Measurements from ENCODE around the gene TMEM187. TPM values are rescaled to one million over a fixed set of nuclear protein-coding genes. Genes with fewer than 3 reads are reported as not detected.

TMEM187 gene
- total and polyA plus RNA-seq, 2 of the 4 experiments (the other 2 are of a cell fraction) = 3.4 to 6.2 TPM

- CTCF ChIA-PET = no interaction called here
- dilution Hi-C loops (cut with HindIII; ENCODE audit: low sequenced_read_pairs, unreplicated experiment) = no loop called here
- peak overlapping the region; percentile 93 for H2AK5ac ChIP-seq (ENCODE audit: low read depth, low read length)
- intact Hi-C loops (cut with micrococcal nuclease) = loop anchor here (2.0 kb wide), 1 partner anchor 76 kb away; no protein-coding TSS in a partner anchor
- H3K9me1 ChIP-seq (ENCODE audit: insufficient read depth, low read length) = peaks cover 12% of the 10 kb centered on the region; the same call in 1 of the 2 replicates
- peaks cover 24% of the 10 kb centered on the region for H3K4me1 ChIP-seq (ENCODE audit: control insufficient read depth, insufficient read depth, low read length)
- in situ Hi-C loops (cut with MboI; ENCODE audit: low sequenced_read_pairs) = no loop called here
- peak; percentile 71 for DNase-seq
- H2BK15ac ChIP-seq (ENCODE audit: low read depth, low read length) = no peak overlapping the region; the same call in 2 of the 3 replicates
- peak overlapping the region; percentile 99 for H2AK9ac ChIP-seq (replicated peaks; ENCODE audit: low read depth, low read length, poor library complexity)
- peak overlapping the region; percentile 93 for H3K4me2 ChIP-seq (ENCODE audit: low read depth, low read length)
- BruUV-seq (replicated peaks) = no TSS peak
- ATAC-seq (ENCODE audit: low read depth) = peak; percentile 8
- H3K18ac ChIP-seq (ENCODE audit: low read depth, low read length) = peak overlapping the region; percentile 84
- peak overlapping the region; percentile 64; the same call in 1 of the 2 replicates for H2BK120ac ChIP-seq (ENCODE audit: low read depth, low read length)
- H3K36me3 ChIP-seq (ENCODE audit: control insufficient read depth, insufficient read depth, low read length) = no peaks in the 10 kb centered on the region
- peak overlapping the region; percentile 85 for H4K5ac ChIP-seq (ENCODE audit: low read depth, low read length)
- no peaks in the 10 kb centered on the region for H3K27me3 ChIP-seq (ENCODE audit: control insufficient read depth, insufficient read depth, low read length)
- H2BK5ac ChIP-seq (ENCODE audit: low read depth, low read length, poor library complexity, severe bottlenecking) = peak overlapping the region; percentile 93
- H3K56ac ChIP-seq (ENCODE audit: extremely low read depth, insufficient read depth, low read length) = peak overlapping the region; percentile 91
- peak overlapping the region; percentile 99 for H2AFZ ChIP-seq (replicated peaks; ENCODE audit: low read length, poor library complexity)
- peaks cover 14 to 33% of the 10 kb centered on the region in 2 experiments; a peak in 2 of 4 replicates for H3K79me1 ChIP-seq (ENCODE audit: low read depth in 1 of 2, low read length in 2 of 2)
- H3K4ac ChIP-seq (ENCODE audit: low read depth, low read length) = peak overlapping the region; percentile 91
- H3K23ac ChIP-seq (ENCODE audit: low read depth, low read length) = peak overlapping the region; percentile 83
- H4K8ac ChIP-seq (ENCODE audit: low read depth in 2 of 2, low read length in 2 of 2) = peak overlapping the region; percentile 64 to 75; a peak in 3 of 4 replicates
- H3K14ac ChIP-seq (replicated peaks; ENCODE audit: low read depth, low read length) = peak overlapping the region; percentile 85
- no peak for TF ChIP-seq POLR2A (IDR thresholded peaks at IDR 0.05; ENCODE audit: low read depth, low read length)
- TF ChIP-seq MXI1 (IDR thresholded peaks at IDR 0.05; ENCODE audit: borderline replicate concordance, low read depth, low read length) = 0 out of 2 replicates have a peak, but pooled peaks have one; percentile 10
- TF ChIP-seq USF2 (IDR thresholded peaks at IDR 0.05; ENCODE audit: low read depth, low read length) = no peak
- TF ChIP-seq FOS (IDR thresholded peaks at IDR 0.05; ENCODE audit: low read depth, low read length) = no peak
- no peak for TF ChIP-seq RCOR1 (IDR thresholded peaks at IDR 0.05; ENCODE audit: insufficient replicate concordance, low read length)
- TF ChIP-seq MAFK (IDR thresholded peaks at IDR 0.05; ENCODE audit: low read depth, low read length) = no peak
- peak; percentile 71; the same call in 1 of the 2 replicates for TF ChIP-seq MAZ (IDR thresholded peaks at IDR 0.05; ENCODE audit: borderline replicate concordance, low read depth, low read length)
- TF ChIP-seq NFE2L2 (IDR thresholded peaks at IDR 0.05; ENCODE audit: low read depth, low read length) = no peak
- TF ChIP-seq RFX5 (IDR thresholded peaks at IDR 0.05; ENCODE audit: low read depth, low read length) = no peak
- H4K20me1 ChIP-seq (ENCODE audit: insufficient read depth, low read length) = peaks cover 53% of the 10 kb centered on the region
- H3K4me3 ChIP-seq (ENCODE audit: insufficient read depth, low read depth, low read length) = peak overlapping the region; percentile 96
- H4K91ac ChIP-seq (ENCODE audit: insufficient read depth, low read depth, low read length) = peak overlapping the region; percentile 82; the same call in 1 of the 2 replicates
- POLR2A ChIA-PET (ENCODE audit: unreplicated experiment) = interaction anchor here (0.5 to 0.6 kb wide), 3 partner anchors 47 to 357 kb away, joined by 3 to 13 read pairs (median 6); no protein-coding TSS in a partner anchor
- no peak overlapping the region for H2BK20ac ChIP-seq (ENCODE audit: low read depth, low read length)
- H3K27ac ChIP-seq (ENCODE audit: insufficient read depth, low read length) = peak overlapping the region; percentile 100
- H3K9ac ChIP-seq (ENCODE audit: low read depth, low read length) = peak overlapping the region; percentile 95
- 7% methylated on average over 21 of the region's 49 CpGs; no CpG with 5 or more reads in 1 of the 2 experiments for WGBS, 2 experiments (ENCODE audit: extremely low coverage in 2 of 2, insufficient read length in 1 of 2)
- H3K9me3 ChIP-seq (ENCODE audit: control insufficient read depth, insufficient read depth, low read length) = no peaks in the 10 kb centered on the region
These were observed 2.0 kb upstream of the TMEM187 start for GRCh38 chrX:153970357-153971123.

Data from IMR-90 (cell line).